Measurements from ENCODE around the gene FLNA.
"Not testable (repeated sequence)": the region's sequence is repeated elsewhere in the genome, so short reads cannot be mapped to it uniquely, and the experiment has no call there.

DNA sequence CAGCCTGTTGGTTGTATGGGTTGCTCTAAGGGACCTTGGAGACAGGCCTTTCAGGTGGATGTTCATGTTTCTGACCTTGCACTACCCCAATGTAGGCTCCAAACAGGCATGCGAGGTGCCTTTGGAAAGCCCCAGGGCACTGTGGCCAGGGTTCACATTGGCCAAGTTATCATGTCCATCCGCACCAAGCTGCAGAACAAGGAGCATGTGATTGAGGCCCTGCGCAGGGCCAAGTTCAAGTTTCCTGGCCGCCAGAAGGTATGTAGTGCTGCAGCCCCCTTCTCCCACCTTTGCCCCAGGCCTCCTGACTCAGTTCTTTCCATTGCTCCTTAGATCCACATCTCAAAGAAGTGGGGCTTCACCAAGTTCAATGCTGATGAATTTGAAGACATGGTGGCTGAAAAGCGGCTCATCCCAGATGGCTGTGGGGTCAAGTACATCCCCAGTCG is 26.0 kb upstream of the FLNA start:
- TF ChIP-seq POLR2AphosphoS5, POLR2A (IDR thresholded peaks at IDR 0.05): not testable (repeated sequence)

Data from breast epithelium (tissue), 3 donors.